Gastrocnemius medialis (tissue), 4 donors: ENCODE data around the gene KMT2A. TPM values are rescaled to one million over a fixed set of nuclear protein-coding genes. Genes with fewer than 3 reads are reported as not detected.

Experiments
- ATAC-seq, 2 donors: fragments of 150-250 bp; one replicate each; pipeline ENCODE4 v1.9.1; 2016
- DNase-seq, 2 donors: peaks; one replicate each; pipeline ENCODE4 v3.0.0-alpha.2; 2019
- H3K27ac ChIP-seq, 4 donors: fragments of 200-600 bp; sonication (generic); 1 replicate in 1 of 4; 2 replicates in 3 of 4; pipeline ENCODE4 v1.5.1; 2016 to 2018; ENCODE audit warnings: mild to moderate bottlenecking in 2 of 4, moderate library complexity in 1 of 4
- H3K27me3 ChIP-seq, 3 donors: fragments of 200-600 bp; sonication (generic) in 2 of 3; 1 replicate in 1 of 3; 2 replicates in 2 of 3; pipeline versions ENCODE4 v1.5.1 to v1.6.0; 2016 to 2019; ENCODE audit warnings: mild to moderate bottlenecking in 1 of 3, moderate library complexity in 1 of 3
- H3K36me3 ChIP-seq, 2 donors: fragments of 200-600 bp; sonication (generic) in 1 of 2; one replicate each; pipeline ENCODE4 v1.5.1; 2017 to 2018
- H3K4me1 ChIP-seq, 2 donors: fragments of 200-600 bp; sonication (generic) in 1 of 2; one replicate each; pipeline ENCODE4 v1.5.1; 2016 to 2017; ENCODE audit warnings: mild to moderate bottlenecking in 2 of 2
- H3K4me3 ChIP-seq, 4 donors: fragments of 200-600 bp; sonication (generic) in 3 of 4; 1 replicate in 1 of 4; 2 replicates in 3 of 4; pipeline ENCODE4 v1.5.1; 2016 to 2019; ENCODE audit warnings: mild to moderate bottlenecking in 2 of 4
- H3K9me3 ChIP-seq, 3 donors: fragments of 200-600 bp; sonication (generic) in 2 of 3; 1 replicate in 1 of 3; 2 replicates in 2 of 3; pipeline ENCODE4 v1.5.1; 2016 to 2019
- POLR2A ChIP-seq, 2 donors: fragments of 450-650 bp; IDR thresholded peaks; one replicate each; pipeline ENCODE4 v1.6.1; 2017; ENCODE audit warnings: antibody characterized with exemption in 2 of 2, mild to moderate bottlenecking in 2 of 2, moderate library complexity in 2 of 2
- in situ Hi-C, 4 donors: fragments of 200-750 bp; cut with MboI; loops; one replicate each; pipeline versions ENCODE4 v1.15.0 to v1.8.0; 2017; ENCODE audit warnings: low sequenced_read_pairs in 4 of 4
- intact Hi-C: fragments of 100-400 bp; cut with DNase I; formaldehyde crosslinking; loops from one replicate; pipeline ENCODE4 v1.15.1; 2023; ENCODE audit warnings: low total_unique reads
- total RNA-seq, 4 donors: library from RNA; depleted of rRNA; stranded (reverse); fragments of >200 nt; gene quantifications; one replicate each; pipeline versions ENCODE4 v1.1.0 to v1.2.3, GENCODE V29; 2016
- TF ChIP-seq, protein P1 (sequence below), 5 experiments: fragments of 450-650 bp in 3 of 5; fragments of 200-600 bp in 2 of 5; sonication (generic) in 2 of 5; IDR thresholded peaks in 4 of 5; conservative IDR thresholded peaks in 1 of 5; 1 replicate in 4 of 5; 2 replicates in 1 of 5; pipeline ENCODE4 v1.5.1; 2016 to 2019; ENCODE audit warnings: antibody characterized with exemption in 5 of 5, mild to moderate bottlenecking in 3 of 5, moderate library complexity in 3 of 5

The KMT2A gene
- total RNA-seq, 4 donors from 2014 or later, result 24.3 to 55.6 (median 27.9) TPM

DNA sequence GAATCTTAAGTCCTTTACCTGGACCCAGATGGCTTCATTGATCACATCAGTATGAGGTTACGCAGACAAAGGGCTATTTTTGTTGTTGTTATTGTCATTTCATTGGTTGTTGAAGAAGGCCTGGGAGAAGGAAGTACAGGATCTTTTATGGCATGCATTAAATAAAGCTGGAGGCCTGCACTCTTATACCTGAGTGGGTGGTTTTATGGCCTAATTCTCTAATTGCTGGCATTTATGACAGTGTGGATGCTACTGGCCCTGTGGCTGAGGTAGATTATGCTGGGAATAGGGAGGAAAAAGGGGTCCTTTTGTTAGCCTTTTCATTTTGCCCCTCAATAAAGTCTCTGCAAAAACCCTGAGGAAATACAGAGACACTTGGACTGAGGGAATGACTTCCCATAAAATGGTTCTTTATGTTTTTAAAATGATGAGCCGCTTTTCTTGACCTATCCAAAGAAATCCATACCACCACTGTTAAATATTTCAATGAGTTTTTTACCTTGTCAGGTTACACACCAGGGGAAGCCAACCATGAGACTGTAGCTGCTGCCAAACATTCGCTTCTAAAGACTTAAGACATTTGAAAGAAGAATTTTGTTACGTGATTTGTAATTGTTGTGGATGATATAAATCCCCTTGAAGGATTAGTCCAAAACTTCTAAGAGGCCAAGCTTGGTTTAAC is 6.8 kb downstream of the KMT2A start:
- no peak overlapping the region for H3K27ac ChIP-seq
- intact Hi-C loops (no loop called here), in situ Hi-C loops (no loop called here)
- peaks cover 60 to 63% of the 10 kb centered on the region in 2 donors for H3K4me1 ChIP-seq
- H3K9me3 ChIP-seq, result no peaks in the 10 kb centered on the region
- no peak overlapping the region for H3K4me3 ChIP-seq
- no peak for ATAC-seq
- TF ChIP-seq, protein P1, sequence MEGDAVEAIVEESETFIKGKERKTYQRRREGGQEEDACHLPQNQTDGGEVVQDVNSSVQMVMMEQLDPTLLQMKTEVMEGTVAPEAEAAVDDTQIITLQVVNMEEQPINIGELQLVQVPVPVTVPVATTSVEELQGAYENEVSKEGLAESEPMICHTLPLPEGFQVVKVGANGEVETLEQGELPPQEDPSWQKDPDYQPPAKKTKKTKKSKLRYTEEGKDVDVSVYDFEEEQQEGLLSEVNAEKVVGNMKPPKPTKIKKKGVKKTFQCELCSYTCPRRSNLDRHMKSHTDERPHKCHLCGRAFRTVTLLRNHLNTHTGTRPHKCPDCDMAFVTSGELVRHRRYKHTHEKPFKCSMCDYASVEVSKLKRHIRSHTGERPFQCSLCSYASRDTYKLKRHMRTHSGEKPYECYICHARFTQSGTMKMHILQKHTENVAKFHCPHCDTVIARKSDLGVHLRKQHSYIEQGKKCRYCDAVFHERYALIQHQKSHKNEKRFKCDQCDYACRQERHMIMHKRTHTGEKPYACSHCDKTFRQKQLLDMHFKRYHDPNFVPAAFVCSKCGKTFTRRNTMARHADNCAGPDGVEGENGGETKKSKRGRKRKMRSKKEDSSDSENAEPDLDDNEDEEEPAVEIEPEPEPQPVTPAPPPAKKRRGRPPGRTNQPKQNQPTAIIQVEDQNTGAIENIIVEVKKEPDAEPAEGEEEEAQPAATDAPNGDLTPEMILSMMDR (IDR thresholded peaks at IDR 0.05 in 4 of 5, conservative IDR thresholded peaks at IDR 0.05 in 1 of 5), result no peak
- TF ChIP-seq POLR2A (IDR thresholded peaks at IDR 0.05), result no peak
- no peaks in the 10 kb centered on the region for H3K36me3 ChIP-seq
- no peak for DNase-seq
- H3K27me3 ChIP-seq, result no peaks in the 10 kb centered on the region

DNA sequence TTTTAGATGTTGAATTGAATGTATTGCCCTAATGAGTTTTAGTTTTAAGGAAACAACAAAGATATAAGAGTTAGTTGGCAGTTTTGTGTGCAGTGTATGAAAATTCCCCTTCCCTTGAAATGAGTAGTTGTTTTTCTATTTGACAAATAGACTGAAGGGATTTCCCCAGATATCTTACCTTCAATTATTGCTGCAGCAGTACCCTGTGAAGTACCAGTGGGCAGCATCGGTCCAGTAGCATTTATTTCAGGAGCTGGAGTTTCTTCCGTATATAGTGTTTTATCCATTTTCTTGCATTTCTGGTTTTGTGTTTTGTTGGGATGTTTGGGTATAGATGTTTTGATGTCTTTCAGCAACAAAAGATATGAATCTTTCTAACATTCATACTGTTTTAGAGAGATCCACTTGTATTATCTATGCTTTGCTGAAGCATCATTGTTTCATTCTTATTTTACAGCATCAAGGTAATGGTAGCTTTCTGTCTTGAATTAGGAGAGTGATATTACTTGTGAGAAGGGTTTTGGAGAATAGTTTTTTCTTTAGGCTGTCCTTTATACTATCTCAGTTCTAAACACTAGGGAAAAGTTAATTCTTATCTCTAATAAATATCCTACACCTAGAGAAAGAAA is 7.4 kb downstream of the KMT2A start:
- in situ Hi-C loops, result no loop called here
- TF ChIP-seq, protein P1 (IDR thresholded peaks at IDR 0.05 in 4 of 5, conservative IDR thresholded peaks at IDR 0.05 in 1 of 5), result no peak
- no peak for TF ChIP-seq POLR2A (IDR thresholded peaks at IDR 0.05)

DNA sequence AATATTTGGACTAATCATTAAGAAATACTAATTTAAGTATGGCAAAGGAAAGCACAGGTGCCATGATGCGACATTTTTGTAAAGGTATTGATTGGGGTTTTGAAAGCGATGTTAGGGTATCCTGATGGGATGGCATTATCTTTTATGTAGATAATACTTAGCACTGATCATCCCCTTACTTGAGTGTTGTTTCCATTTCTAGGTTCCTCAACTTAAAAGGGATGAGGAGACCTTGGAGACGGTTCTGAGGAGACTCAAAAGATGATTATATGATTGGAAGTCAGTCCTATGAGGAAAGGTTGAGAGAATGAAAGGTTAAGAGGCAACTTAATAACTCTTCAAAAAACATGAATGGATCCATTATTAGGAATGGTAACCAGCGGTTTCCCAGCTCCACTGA is 11.1 kb downstream of the KMT2A start:
- intact Hi-C loops, result no loop called here
- in situ Hi-C loops, result no loop called here
- no peaks in the 10 kb centered on the region for H3K27me3 ChIP-seq
- no peaks in the 10 kb centered on the region for H3K9me3 ChIP-seq
- TF ChIP-seq, protein P1 (IDR thresholded peaks at IDR 0.05 in 4 of 5, conservative IDR thresholded peaks at IDR 0.05 in 1 of 5), result no peak
- no peak for TF ChIP-seq POLR2A (IDR thresholded peaks at IDR 0.05)
- ATAC-seq (no peak), DNase-seq (no peak)
- H3K36me3 ChIP-seq, result no peaks in the 10 kb centered on the region
- H3K4me1 ChIP-seq, result peaks cover 32 to 37% of the 10 kb centered on the region in 2 donors
- H3K4me3 ChIP-seq, result no peak overlapping the region
- no peak overlapping the region for H3K27ac ChIP-seq

More for the DNA sequence above, 7.4 kb downstream of the KMT2A start:
- Histone ChIP-seq H3K4me3 (no peak overlapping the region), H3K4me1 (peaks cover 57% of the 10 kb centered on the region in 2 donors), H3K27ac (no peak overlapping the region), H3K9me3 (no peaks in the 10 kb centered on the region), H3K27me3 (no peaks in the 10 kb centered on the region), H3K36me3 (no peaks in the 10 kb centered on the region)
- DNase-seq (no peak), ATAC-seq (no peak)
- intact Hi-C loops, result no loop called here

DNA sequence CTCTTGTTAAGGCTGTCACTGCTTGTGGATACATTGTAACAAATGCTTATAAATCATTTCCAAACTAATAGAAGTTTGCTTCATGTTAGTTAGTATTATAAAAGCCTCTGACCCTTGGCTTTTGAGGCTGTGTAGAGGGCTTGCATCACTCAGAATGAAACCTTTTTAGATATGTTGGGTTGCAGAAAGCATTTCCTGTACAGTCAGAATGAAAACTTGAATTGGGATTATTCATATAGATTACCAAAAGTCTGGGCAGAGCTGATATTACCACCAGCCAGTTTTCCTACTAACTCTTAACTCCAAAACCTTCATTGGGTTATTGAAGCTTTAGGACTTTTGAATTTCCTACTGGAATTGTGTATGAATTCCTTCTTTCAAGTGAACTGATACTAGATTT is 12.0 kb downstream of the KMT2A start:
- in situ Hi-C loops (no loop called here), intact Hi-C loops (no loop called here)
- H3K27me3 ChIP-seq, result no peaks in the 10 kb centered on the region
- DNase-seq, result no peak
- no peaks in the 10 kb centered on the region for H3K9me3 ChIP-seq
- H3K27ac ChIP-seq, result no peak overlapping the region
- no peak for ATAC-seq
- no peaks in the 10 kb centered on the region for H3K36me3 ChIP-seq
- H3K4me3 ChIP-seq, result no peak overlapping the region
- H3K4me1 ChIP-seq, result peaks cover 26 to 29% of the 10 kb centered on the region in 2 donors
- no peak for TF ChIP-seq POLR2A (IDR thresholded peaks at IDR 0.05)
- TF ChIP-seq, protein P1 (IDR thresholded peaks at IDR 0.05 in 4 of 5, conservative IDR thresholded peaks at IDR 0.05 in 1 of 5), result no peak
